Right forelimb (tissue), 1 donor: Measurements from ENCODE around the gene DNAH2.
"Not testable (repeated sequence)": the region's sequence is repeated elsewhere in the genome, so short reads cannot be mapped to it uniquely, and the experiment has no call there.

Experiments used
- DNase-seq: peaks from one replicate; pipeline ENCODE4 v3.0.0-alpha.2; 2018

Gene DNAH2

DNA sequence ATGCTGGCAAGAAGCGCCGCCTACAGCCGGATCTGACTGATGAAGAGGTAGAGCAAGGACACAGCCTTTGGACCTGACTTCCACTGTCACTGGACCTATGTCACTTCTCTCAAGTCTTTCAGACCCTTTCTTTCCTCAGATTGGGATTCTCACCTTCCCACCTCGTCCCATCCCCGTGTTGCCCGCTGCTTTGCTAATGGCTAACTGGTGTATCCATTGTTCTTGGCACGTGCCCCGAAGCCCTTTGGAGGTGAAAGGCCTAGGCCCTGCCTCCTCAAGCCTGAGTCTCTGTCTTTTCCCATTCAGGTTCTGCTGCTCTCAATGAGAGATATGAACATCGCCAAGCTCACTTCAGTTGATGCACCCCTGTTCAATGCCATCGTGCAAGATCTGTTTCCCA is 63.2 kb downstream of the DNAH2 start:
- no peak for DNase-seq

DNA sequence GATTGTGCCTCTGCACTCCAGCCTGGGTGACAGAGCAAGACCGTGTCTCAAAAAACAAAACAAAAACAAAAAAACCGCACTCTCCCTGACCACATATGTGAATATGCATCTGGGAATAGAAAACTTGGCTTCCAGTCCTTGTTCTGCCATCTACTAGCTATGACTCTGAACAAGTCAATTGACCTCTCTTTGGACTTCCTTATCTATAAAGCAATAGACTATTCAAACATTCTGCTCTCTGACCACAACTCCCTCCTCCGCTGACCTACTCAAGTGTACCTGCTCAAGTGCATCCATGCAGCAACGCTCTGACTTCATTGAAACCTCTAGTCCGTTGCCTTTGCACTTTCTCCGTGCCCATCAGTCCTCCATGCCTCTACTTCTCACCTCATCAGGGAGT is 63.9 kb downstream of the DNAH2 start:
- DNase-seq, result no peak

GRCh38 chr17:7782240-7782639 is 64.7 kb downstream of the DNAH2 start:
- DNase-seq, result no peak

GRCh38 chr17:7786866-7787265 is 69.3 kb downstream of the DNAH2 start:
- DNase-seq, result no peak

DNA sequence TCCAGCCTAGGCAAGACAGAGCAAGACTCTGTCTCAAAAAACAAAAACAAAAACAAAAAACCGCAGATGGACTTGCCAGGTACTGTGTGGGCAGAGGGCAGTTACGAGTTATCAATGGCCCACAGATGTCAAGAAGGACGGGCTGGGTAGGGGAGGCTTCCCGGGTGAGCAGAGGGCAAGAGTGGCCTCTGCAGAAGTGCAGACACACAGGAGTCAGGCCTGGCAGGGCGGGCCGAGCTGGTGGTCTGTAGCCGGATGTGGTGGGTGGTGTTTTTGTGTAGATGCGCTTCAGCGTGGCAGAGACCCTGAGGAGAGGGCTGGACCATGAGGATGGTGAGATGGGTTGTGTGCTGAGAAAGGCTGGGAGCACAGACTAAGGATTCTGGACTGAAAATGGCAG is 71.6 kb downstream of the DNAH2 start:
- no peak for DNase-seq

GRCh38 chr17:7790150-7790549 is 72.6 kb downstream of the DNAH2 start:
- DNase-seq, result no peak

DNA sequence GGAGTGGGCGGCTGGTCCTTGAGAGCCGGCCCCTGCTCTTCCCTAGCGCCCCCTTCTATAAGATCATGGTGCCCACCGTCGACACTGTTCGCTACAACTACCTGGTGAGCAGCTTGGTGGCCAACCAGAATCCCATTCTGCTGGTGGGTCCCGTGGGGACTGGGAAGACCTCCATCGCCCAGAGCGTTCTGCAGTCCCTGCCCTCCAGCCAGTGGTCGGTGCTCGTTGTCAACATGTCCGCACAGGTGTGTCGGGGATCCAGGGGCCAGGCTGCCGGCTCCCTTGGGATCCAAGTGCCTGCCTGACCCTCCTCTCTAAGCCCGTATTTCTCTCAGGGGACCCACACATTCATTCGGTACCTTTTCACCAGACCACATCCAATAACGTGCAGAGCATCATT is 75.1 kb downstream of the DNAH2 start:
- no peak for DNase-seq

GRCh38 chr17:7794075-7794663 is 76.6 kb downstream of the DNAH2 start:
- DNase-seq, result no peak

- no peak for DNase-seq
These were observed 80.4 kb downstream of the DNAH2 start for GRCh38 chr17:7797976-7798375.

GRCh38 chr17:7798839-7799238 is 81.3 kb downstream of the DNAH2 start:
- no peak for DNase-seq

DNA sequence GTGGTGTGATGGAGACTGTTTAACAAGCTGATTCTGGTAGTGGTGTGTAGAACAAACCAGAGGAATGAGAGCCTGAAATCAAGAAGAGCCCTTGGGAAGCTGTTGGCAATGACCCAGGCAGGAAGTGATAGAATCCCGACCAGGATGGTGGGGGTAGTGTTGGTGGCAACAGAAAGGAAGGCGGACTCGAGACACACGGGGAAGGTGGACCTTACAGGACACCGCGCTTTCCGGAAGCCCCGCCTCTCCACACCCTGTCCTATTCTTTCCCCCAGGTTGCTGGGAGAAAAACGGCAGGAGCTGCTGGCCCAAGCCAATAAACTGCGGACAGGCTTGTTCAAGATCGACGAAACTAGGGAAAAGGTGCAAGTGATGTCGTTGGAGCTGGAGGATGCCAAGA is 86.4 kb downstream of the DNAH2 start:
- no peak for DNase-seq

DNA sequence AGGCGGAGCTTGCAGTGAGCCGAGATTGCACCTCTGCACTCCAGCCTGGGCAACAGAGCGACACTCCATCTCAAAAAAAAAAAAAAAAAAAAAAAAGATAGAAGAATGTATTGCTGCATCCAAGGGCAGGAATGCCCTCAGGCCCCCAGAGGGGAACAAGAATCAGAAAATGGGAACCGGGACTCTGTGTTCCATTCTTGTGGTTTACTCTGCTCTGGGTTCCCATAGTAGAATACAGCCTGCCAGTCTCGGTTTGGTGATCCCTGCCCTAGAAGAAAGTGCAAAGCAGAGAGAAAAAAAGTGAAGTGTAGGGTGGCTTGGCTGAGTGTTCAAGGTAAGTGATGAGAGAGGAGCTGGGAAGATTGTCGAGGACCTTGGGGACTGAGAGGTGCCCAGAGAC is 89.0 kb downstream of the DNAH2 start:
- no peak for DNase-seq

- no peak for DNase-seq
These were observed 89.7 kb downstream of the DNAH2 start for GRCh38 chr17:7807206-7807605.

- no peak for DNase-seq
These were observed 91.7 kb downstream of the DNAH2 start for GRCh38 chr17:7809086-7809790.

GRCh38 chr17:7809791-7810343 is 92.3 kb downstream of the DNAH2 start:
- not testable (repeated sequence) for DNase-seq

DNA sequence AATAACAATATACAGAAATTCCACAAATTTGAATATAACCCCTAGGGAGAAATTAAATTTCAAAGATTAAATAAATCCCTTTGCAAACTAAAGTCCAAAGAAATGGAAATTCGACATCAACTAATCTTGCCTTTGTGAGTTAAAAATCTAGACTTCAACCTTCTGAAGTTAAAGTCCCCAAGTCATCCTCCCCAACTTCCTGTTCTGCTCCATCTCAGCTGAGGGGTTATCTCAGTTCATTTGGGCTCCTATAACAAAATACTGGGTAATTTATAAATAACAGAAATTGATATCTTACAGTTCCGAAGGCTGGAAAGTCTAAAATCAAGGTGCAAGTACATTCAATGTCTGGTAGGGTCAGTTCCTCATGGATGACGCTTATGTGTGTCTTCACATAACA is 93.7 kb downstream of the DNAH2 start:
- DNase-seq, result no peak

DNA sequence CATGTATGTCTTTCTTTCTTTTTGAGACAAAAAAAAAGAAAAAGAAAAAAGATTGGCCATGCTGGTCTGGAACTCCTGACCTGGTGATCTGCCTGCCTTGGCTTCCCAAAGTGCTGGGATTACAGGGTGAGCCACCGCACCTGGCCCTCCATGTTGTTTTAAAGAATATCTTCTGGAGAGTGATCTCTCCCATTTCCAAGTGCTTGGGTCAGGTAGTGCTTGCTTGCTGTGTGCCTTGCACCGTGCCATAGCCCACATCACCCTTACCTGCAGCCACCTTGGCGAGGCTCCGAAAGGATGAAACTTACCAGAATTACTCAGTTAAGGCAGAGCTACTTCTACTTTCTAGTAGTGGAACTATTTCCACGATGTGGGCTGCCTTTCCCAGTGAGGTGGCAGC is 97.4 kb downstream of the DNAH2 start:
- DNase-seq, result no peak

- no peak for DNase-seq
These were observed 99.5 kb downstream of the DNAH2 start for GRCh38 chr17:7816926-7817642.

DNA sequence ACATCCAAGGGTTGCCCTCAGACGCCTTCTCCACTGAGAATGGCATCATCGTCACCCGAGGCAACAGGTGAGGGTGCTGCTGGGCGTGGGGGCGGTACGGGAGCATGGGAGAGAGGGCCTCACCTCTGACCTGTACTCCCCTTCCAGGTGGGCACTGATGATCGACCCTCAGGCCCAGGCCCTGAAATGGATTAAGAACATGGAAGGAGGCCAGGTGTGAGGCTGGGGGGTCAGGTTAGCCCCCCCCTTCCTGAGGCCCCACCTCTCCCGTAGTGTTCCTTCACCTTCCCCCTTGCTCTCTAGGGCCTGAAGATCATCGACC is 100.1 kb downstream of the DNAH2 start:
- no peak for DNase-seq

GRCh38 chr17:7818026-7818425 is 100.5 kb downstream of the DNAH2 start:
- DNase-seq, result no peak

- no peak for DNase-seq
These were observed 101.5 kb downstream of the DNAH2 start for GRCh38 chr17:7818746-7819645.

DNA sequence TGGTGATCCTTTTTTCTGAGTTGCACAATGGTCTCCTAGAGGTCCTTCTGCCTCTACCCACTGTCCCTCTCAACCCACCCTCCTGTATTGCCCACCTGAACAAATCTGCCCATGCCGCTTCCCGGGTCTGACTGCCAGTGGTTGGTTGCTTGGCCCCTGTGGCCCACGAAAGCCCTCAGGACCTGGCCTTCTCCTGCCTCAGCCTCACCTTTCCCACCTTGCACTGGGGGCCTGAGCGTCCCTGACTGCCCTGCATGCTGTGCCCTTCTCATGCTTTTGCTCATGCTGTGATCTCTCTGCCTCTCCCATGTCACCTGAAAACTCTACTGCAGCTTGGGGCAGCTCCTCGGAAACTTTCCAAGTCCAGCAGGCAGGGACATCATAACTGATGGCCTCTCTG is 102.7 kb downstream of the DNAH2 start:
- DNase-seq, result no peak

GRCh38 chr17:7822126-7822525 is 104.6 kb downstream of the DNAH2 start:
- DNase-seq, result no peak
